K562 (cell line): ENCODE data around the gene BZW2. TPM values are rescaled to one million over a fixed set of nuclear protein-coding genes. Genes with fewer than 3 reads are reported as not detected.
A peak's percentile ranks its signal among the peaks of the same experiment; 100 is the strongest.

ENCODE experiments used
- ADNP ChIP-seq: fragments of 200-800 bp; sonication (Bioruptor generic); IDR thresholded peaks from 2 replicates; pipeline ENCODE4 v1.6.1; 2016; ENCODE audit warnings: missing genetic modification characterization, missing compliant biosample characterization
- ATF1 ChIP-seq, 2 experiments: fragments of 450-650 bp in 1 of 2; IDR thresholded peaks; 2 replicates each; pipeline ENCODE4 v1.6.1; 2016; ENCODE audit warnings: missing compliant biosample characterization in 1 of 2, missing genetic modification characterization in 1 of 2
- E2F3 ChIP-seq: fragments of 250-450 bp; sonication (Bioruptor Pico); IDR thresholded peaks from 2 replicates; pipeline ENCODE4 v1.4.0; 2020; ENCODE audit warnings: mild to moderate bottlenecking
- ELF4 ChIP-seq: fragments of 450-650 bp; formaldehyde crosslinking; IDR thresholded peaks from 2 replicates; pipeline ENCODE4 v1.4.0; 2022; ENCODE audit warnings: missing genetic modification characterization
- ERF ChIP-seq: fragments of 450-650 bp; formaldehyde crosslinking; IDR thresholded peaks from 2 replicates; pipeline ENCODE4 v1.4.0; 2020; ENCODE audit warnings: mild to moderate bottlenecking, mixed read lengths
- EWSR1 ChIP-seq: fragments of 450-650 bp; IDR thresholded peaks from 2 replicates; pipeline ENCODE4 v1.6.1; 2018; ENCODE audit warnings: borderline replicate concordance, mild to moderate bottlenecking, low read depth, moderate library complexity; ENCODE audit not compliant: partially characterized antibody
- FOXA3 ChIP-seq, 2 experiments: fragments of 450-650 bp in 1 of 2; sonication (generic) in 1 of 2; formaldehyde crosslinking; IDR thresholded peaks in 1 of 2; conservative IDR thresholded peaks in 1 of 2; 2 replicates each; pipeline versions ENCODE4 v1.4.0 to v1.8.0; 2020 to 2022; ENCODE audit warnings: mild to moderate bottlenecking in 2 of 2, missing genetic modification reagents in 1 of 2
- GTF2F1 ChIP-seq: IDR thresholded peaks from 2 replicates; pipeline ENCODE4 v1.6.1; 2011; ENCODE audit warnings: low read depth, low read length, improper control_type of control experiment
- MAFG ChIP-seq: fragments of 450-650 bp; conservative IDR thresholded peaks from 2 replicates; pipeline ENCODE4 v1.6.1; 2016; ENCODE audit warnings: missing genetic modification characterization, missing compliant biosample characterization
- NR2F6 ChIP-seq: fragments of 450-650 bp; formaldehyde crosslinking; IDR thresholded peaks from 2 replicates; pipeline ENCODE4 v1.4.0; 2020; ENCODE audit warnings: mild to moderate bottlenecking
- NRF1 ChIP-seq, 2 experiments: fragments of 450-650 bp; IDR thresholded peaks in 1 of 2; conservative IDR thresholded peaks in 1 of 2; 2 replicates each; pipeline ENCODE4 v1.6.1; 2014; ENCODE audit warnings: mild to moderate bottlenecking in 2 of 2
- POLR2B ChIP-seq: fragments of 450-650 bp; IDR thresholded peaks from 2 replicates; pipeline ENCODE4 v1.6.1; 2018; ENCODE audit warnings: low read depth; ENCODE audit not compliant: partially characterized antibody
- SAFB2 ChIP-seq: fragments of 200-400 bp; formaldehyde crosslinking; IDR thresholded peaks from 2 replicates; pipeline ENCODE4 v1.6.1; 2018; ENCODE audit warnings: borderline replicate concordance, low read length, low read depth, moderate library complexity; ENCODE audit not compliant: severe bottlenecking
- SIX5 ChIP-seq, 2 experiments: IDR thresholded peaks; 2 replicates each; pipeline ENCODE4 v1.6.1; 2011; ENCODE audit warnings: low read length in 2 of 2, borderline replicate concordance in 1 of 2, low read depth in 1 of 2, mild to moderate bottlenecking in 1 of 2, moderate library complexity in 1 of 2; ENCODE audit not compliant: insufficient read depth in 1 of 2
- SMAD1 ChIP-seq: fragments of 150-350 bp; IDR thresholded peaks from 2 replicates; pipeline ENCODE4 v1.6.1; 2014; ENCODE audit warnings: low read length, low read depth; ENCODE audit not compliant: partially characterized antibody
- TAL1 ChIP-seq: fragments of 450-650 bp; IDR thresholded peaks from 2 replicates; pipeline ENCODE4 v1.6.1; 2016; ENCODE audit warnings: mild to moderate bottlenecking
- ZKSCAN8 ChIP-seq: fragments of 200-800 bp; sonication (Bioruptor generic); IDR thresholded peaks from 2 replicates; pipeline ENCODE4 v1.6.1; 2016; ENCODE audit warnings: missing genetic modification characterization, missing compliant biosample characterization
- ZNF23 ChIP-seq: fragments of 250-450 bp; sonication (Bioruptor Pico); IDR thresholded peaks from 2 replicates; pipeline ENCODE4 v1.4.0; 2020; ENCODE audit warnings: mild to moderate bottlenecking
- ZNF3 ChIP-seq: fragments of 250-450 bp; sonication (Bioruptor Pico); IDR thresholded peaks from 2 replicates; pipeline ENCODE4 v1.5.0; 2021; ENCODE audit warnings: mild to moderate bottlenecking, moderate library complexity
- ZNF384 ChIP-seq: IDR thresholded peaks from 2 replicates; pipeline ENCODE4 v1.6.1; 2012; ENCODE audit warnings: low read depth, low read length, improper control_type of control experiment
- ZNF77 ChIP-seq: fragments of 250-450 bp; sonication (Bioruptor Pico); IDR thresholded peaks from 2 replicates; pipeline ENCODE4 v1.5.0; 2020
- polyA plus RNA-seq, 8 experiments: library from polyadenylated mRNA; depleted of rRNA in 4 of 8; stranded (reverse) in 5 of 8; unstranded in 3 of 8; fragments of >200 nt; fragmentation: Nextera tagmentation in 2 of 8; fragmentation: Illumina TruSeq in 1 of 8; extraction: Ambion mirVana in 2 of 8; extraction: Trizol in 1 of 8; gene quantifications; 2 replicates each; pipeline versions ENCODE4 v1.2.1 to v1.2.3, GENCODE V29; 2011 to 2014; ENCODE audit warnings: inconsistent platforms in 1 of 8, missing spikeins in 1 of 8
- total RNA-seq, 7 experiments: library from RNA; depleted of rRNA in 6 of 7; stranded (reverse); fragments of >200 nt in 6 of 7; fragmentation: Illumina TruSeq in 2 of 7; extraction: Trizol in 2 of 7; gene quantifications; 2 replicates each; pipeline versions ENCODE4 v1.2.1 to v1.2.3, GENCODE V29; 2011 to 2021; ENCODE audit warnings: low replicate concordance in 1 of 7
- TF ChIP-seq, protein P1 (sequence below): sonication (generic); IDR thresholded peaks from 2 replicates; pipeline ENCODE4 v1.6.1; 2016
- TF ChIP-seq, protein P2 (sequence below): fragments of 200-800 bp; sonication (Bioruptor generic); IDR thresholded peaks from 2 replicates; pipeline ENCODE4 v1.6.1; 2016; ENCODE audit warnings: missing genetic modification characterization, missing compliant biosample characterization

The BZW2 gene
- total and polyA plus RNA-seq, 9 of the 15 experiments (the other 6 are each of a cell fraction or from before 2014, with no cell fraction given): 140 to 316 (median 173) TPM

DNA sequence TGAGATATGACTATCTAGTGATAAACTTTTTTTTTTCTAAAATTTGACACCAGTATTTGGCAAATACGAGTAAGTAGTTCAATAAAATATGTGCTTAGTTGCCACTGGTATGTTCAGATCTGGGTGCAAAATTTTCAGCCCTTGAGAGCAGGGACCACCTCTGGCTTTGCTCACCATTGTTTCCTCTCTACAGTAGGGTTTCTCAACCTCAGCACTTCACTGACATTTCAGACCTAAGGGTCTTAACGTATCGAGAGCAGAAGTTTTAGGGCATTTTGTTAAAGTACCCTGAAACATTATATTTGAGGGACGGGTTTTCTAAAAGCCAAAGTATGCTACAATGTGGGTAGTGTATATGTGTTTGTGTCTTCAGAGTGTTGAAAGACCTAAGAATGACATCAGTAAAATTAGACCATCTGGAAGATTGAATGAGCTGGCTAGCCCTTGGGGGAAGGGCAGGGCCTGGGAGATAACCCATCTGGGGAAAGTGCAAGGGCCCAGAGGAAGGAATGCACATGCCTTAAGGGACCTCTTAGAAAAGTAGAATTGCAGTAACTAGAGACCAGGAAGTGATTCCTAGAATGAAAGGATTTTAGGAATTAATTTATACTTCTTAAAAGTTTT, 11.8 kb downstream of the BZW2 start (continued):
- TF ChIP-seq, protein P1, sequence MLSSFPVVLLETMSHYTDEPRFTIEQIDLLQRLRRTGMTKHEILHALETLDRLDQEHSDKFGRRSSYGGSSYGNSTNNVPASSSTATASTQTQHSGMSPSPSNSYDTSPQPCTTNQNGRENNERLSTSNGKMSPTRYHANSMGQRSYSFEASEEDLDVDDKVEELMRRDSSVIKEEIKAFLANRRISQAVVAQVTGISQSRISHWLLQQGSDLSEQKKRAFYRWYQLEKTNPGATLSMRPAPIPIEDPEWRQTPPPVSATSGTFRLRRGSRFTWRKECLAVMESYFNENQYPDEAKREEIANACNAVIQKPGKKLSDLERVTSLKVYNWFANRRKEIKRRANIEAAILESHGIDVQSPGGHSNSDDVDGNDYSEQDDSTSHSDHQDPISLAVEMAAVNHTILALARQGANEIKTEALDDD: 0 out of 2 replicates have a peak, but pooled peaks have one; percentile 40
- TF ChIP-seq SIX5 (IDR thresholded peaks at IDR 0.05; ENCODE audit: borderline replicate concordance in 1 of 2, insufficient read depth in 1 of 2, low read depth in 1 of 2, low read length in 2 of 2): no peak
- no peak for TF ChIP-seq E2F3
- no peak for TF ChIP-seq POLR2B
- 0 out of 2 replicates have a peak, but pooled peaks have one; percentile 5 for TF ChIP-seq ELF4 (CRISPR knock-in tag)
- TF ChIP-seq NRF1 (conservative IDR thresholded peaks at IDR 0.05 in 1 of 2, IDR thresholded peaks at IDR 0.05 in 1 of 2): no peak
- TF ChIP-seq ZNF3 (CRISPR knock-in tag): no peak
- no peak for TF ChIP-seq GTF2F1
- TF ChIP-seq TAL1: peak; percentile 61
- TF ChIP-seq ATF1 (CRISPR knock-in tag; IDR thresholded peaks at IDR 0.05): no peak
- peak; percentile 45; the same call in 1 of the 2 replicates for TF ChIP-seq ATF1 (tag; IDR thresholded peaks at IDR 0.05)
- no peak for TF ChIP-seq SAFB2
- no peak for TF ChIP-seq ZNF384
- peak; percentile 39 for TF ChIP-seq MAFG (tag)
- no peak for TF ChIP-seq ERF (CRISPR knock-in tag)
- TF ChIP-seq SMAD1: no peak
- no peak for TF ChIP-seq ZNF77 (CRISPR knock-in tag)
- no peak for TF ChIP-seq ADNP (tag)
- TF ChIP-seq, protein P2, sequence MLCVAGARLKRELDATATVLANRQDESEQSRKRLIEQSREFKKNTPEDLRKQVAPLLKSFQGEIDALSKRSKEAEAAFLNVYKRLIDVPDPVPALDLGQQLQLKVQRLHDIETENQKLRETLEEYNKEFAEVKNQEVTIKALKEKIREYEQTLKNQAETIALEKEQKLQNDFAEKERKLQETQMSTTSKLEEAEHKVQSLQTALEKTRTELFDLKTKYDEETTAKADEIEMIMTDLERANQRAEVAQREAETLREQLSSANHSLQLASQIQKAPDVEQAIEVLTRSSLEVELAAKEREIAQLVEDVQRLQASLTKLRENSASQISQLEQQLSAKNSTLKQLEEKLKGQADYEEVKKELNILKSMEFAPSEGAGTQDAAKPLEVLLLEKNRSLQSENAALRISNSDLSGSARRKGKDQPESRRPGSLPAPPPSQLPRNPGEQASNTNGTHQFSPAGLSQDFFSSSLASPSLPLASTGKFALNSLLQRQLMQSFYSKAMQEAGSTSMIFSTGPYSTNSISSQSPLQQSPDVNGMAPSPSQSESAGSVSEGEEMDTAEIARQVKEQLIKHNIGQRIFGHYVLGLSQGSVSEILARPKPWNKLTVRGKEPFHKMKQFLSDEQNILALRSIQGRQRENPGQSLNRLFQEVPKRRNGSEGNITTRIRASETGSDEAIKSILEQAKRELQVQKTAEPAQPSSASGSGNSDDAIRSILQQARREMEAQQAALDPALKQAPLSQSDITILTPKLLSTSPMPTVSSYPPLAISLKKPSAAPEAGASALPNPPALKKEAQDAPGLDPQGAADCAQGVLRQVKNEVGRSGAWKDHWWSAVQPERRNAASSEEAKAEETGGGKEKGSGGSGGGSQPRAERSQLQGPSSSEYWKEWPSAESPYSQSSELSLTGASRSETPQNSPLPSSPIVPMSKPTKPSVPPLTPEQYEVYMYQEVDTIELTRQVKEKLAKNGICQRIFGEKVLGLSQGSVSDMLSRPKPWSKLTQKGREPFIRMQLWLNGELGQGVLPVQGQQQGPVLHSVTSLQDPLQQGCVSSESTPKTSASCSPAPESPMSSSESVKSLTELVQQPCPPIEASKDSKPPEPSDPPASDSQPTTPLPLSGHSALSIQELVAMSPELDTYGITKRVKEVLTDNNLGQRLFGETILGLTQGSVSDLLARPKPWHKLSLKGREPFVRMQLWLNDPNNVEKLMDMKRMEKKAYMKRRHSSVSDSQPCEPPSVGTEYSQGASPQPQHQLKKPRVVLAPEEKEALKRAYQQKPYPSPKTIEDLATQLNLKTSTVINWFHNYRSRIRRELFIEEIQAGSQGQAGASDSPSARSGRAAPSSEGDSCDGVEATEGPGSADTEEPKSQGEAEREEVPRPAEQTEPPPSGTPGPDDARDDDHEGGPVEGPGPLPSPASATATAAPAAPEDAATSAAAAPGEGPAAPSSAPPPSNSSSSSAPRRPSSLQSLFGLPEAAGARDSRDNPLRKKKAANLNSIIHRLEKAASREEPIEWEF: no peak
- no peak for TF ChIP-seq FOXA3 (CRISPR knock-in tag; conservative IDR thresholded peaks at IDR 0.05 in 1 of 2, IDR thresholded peaks at IDR 0.05 in 1 of 2)
- TF ChIP-seq NR2F6 (CRISPR knock-in tag): no peak
- TF ChIP-seq ZKSCAN8 (CRISPR knock-in tag): no peak
- no peak for TF ChIP-seq ZNF23
- TF ChIP-seq EWSR1: no peak
